Gastroesophageal sphincter (tissue), 3 donors: ENCODE data around the gene ZNF354C.

Source experiments
- CTCF ChIP-seq, 4 experiments: fragments of 200-600 bp in 2 of 4; fragments of 450-650 bp in 2 of 4; sonication (generic) in 1 of 4; IDR thresholded peaks; one replicate each; pipeline ENCODE4 v1.5.1; 2017 to 2019; ENCODE audit warnings: antibody characterized with exemption in 4 of 4, mild to moderate bottlenecking in 2 of 4, moderate library complexity in 2 of 4
- EP300 ChIP-seq: sonication (generic); formaldehyde crosslinking; IDR thresholded peaks from one replicate; pipeline ENCODE4 v1.6.1; 2017; ENCODE audit warnings: antibody characterized with exemption, mild to moderate bottlenecking
- POLR2A ChIP-seq, 2 donors: fragments of 450-650 bp; IDR thresholded peaks; one replicate each; pipeline ENCODE4 v1.6.1; 2017; ENCODE audit warnings: antibody characterized with exemption in 2 of 2, mild to moderate bottlenecking in 2 of 2, moderate library complexity in 1 of 2
- POLR2AphosphoS5 ChIP-seq: sonication (generic); formaldehyde crosslinking; IDR thresholded peaks from one replicate; pipeline ENCODE4 v1.6.1; 2017; ENCODE audit warnings: antibody characterized with exemption

GRCh38 chr5:179124853-179125788, 64.9 kb downstream of the ZNF354C start:
- no peak for TF ChIP-seq EP300
- no peak for TF ChIP-seq CTCF (IDR thresholded peaks at IDR 0.05)
- no peak for TF ChIP-seq POLR2A (IDR thresholded peaks at IDR 0.05)
- TF ChIP-seq POLR2AphosphoS5 = no peak
